HEK293 (cell line): Measurements from ENCODE around the gene FAM174A.

Source experiments
- FEZF1 ChIP-seq: fragments of 450-650 bp; formaldehyde crosslinking; IDR thresholded peaks from 2 replicates; pipeline ENCODE4 v1.5.1; 2016; ENCODE audit warnings: missing biosample characterization, missing genetic modification characterization
- ZBTB44 ChIP-seq: fragments of 450-650 bp; IDR thresholded peaks from 2 replicates; pipeline ENCODE4 v1.5.1; 2018; ENCODE audit warnings: missing biosample characterization, mild to moderate bottlenecking, missing genetic modification characterization
- ZNF114 ChIP-seq: fragments of 450-650 bp; formaldehyde crosslinking; IDR thresholded peaks from 2 replicates; pipeline ENCODE4 v1.5.0; 2017; ENCODE audit warnings: missing biosample characterization, missing genetic modification characterization
- ZNF37A ChIP-seq: fragments of 450-650 bp; IDR thresholded peaks from 2 replicates; pipeline ENCODE4 v1.5.1; 2018; ENCODE audit warnings: missing biosample characterization, missing genetic modification characterization

FAM174A gene

DNA sequence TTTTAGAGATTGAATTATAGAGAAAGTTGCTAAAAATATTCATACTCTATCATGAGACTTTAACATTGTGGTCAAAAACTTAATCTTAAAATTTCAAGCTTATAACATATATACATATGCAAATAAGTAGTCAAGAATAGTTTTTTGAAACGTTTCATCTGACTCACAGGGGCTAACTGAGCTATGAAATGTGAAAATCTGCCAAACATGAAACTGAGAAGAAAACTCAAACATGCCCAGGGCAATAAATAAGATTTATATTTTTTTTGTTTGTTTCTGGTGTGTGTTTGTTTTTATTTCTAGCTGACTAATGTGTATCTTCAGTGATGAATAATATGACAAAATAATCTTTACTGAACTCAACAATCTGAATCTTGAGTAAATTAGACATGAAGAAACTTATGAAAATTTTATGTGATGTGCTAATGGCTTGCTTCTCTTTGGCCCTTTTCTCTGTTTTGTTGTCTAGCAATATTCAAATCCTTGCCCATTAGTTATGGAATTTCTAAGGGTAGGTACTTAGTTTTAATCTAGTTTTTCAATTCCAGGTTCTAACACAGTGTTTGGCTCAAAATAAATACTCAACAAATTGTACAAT lies 99.9 kb downstream of the FAM174A start (continued):
- TF ChIP-seq ZBTB44 (tag by site-specific recombination) = no peak
- TF ChIP-seq FEZF1 (tag by site-specific recombination) = no peak
- TF ChIP-seq ZNF114 (tag by site-specific recombination) = no peak
- no peak for TF ChIP-seq ZNF37A (tag by site-specific recombination)
